ENCODE results near the gene DMD.

- TF ChIP-seq CHD7 (IDR thresholded peaks at IDR 0.05; ENCODE audit: insufficient replicate concordance, low read length) (no peak), POLR2A (IDR thresholded peaks at IDR 0.05; ENCODE audit: control extremely low read depth in 1 of 2, low read depth in 2 of 2, low read length in 2 of 2) (no peak), CTCF (IDR thresholded peaks at IDR 0.05; ENCODE audit: control extremely low read depth in 1 of 3, insufficient read depth in 1 of 3, low read depth in 1 of 3, low read length in 3 of 3) (no peak), EGR1 (IDR thresholded peaks at IDR 0.05; ENCODE audit: borderline replicate concordance, low read depth, low read length) (no peak), YY1 (IDR thresholded peaks at IDR 0.05; ENCODE audit: low read depth, low read length) (no peak), ATF2 (IDR thresholded peaks at IDR 0.05; ENCODE audit: low read length) (no peak), POLR2AphosphoS5 (IDR thresholded peaks at IDR 0.05; ENCODE audit: low read depth, low read length) (no peak), EZH2 (IDR thresholded peaks at IDR 0.05; ENCODE audit: low read depth, low read length, severe bottlenecking) (no peak), TAF1 (IDR thresholded peaks at IDR 0.05; ENCODE audit: low read depth, low read length) (no peak), FOSL1 (IDR thresholded peaks at IDR 0.05; ENCODE audit: insufficient read depth, low read depth, low read length) (no peak), MAX (IDR thresholded peaks at IDR 0.05) (no peak), SP1 (IDR thresholded peaks at IDR 0.05; ENCODE audit: low read depth, low read length) (no peak)
Observed at GRCh38 chrX:32532262-32532661, 679.1 kb downstream of the DMD start.

Measured in H1 (cell line).